ENCODE results near the gene MAGEC3.

The MAGEC3 gene

GRCh38 chrX:141917801-141918200, 79.7 kb downstream of the MAGEC3 start:
- no peak for TF ChIP-seq CTCF (IDR thresholded peaks at IDR 0.05; ENCODE audit: low read depth, low read length)
- H3K4me3 ChIP-seq (ENCODE audit: low read depth, low read length) = no peak overlapping the region

GRCh38 chrX:141924293-141924692, 86.2 kb downstream of the MAGEC3 start:
- TF ChIP-seq CTCF (IDR thresholded peaks at IDR 0.05; ENCODE audit: low read depth, low read length) = no peak
- no peak overlapping the region for H3K4me3 ChIP-seq (ENCODE audit: low read depth, low read length)

- TF ChIP-seq CTCF (IDR thresholded peaks at IDR 0.05; ENCODE audit: low read depth, low read length) = no peak
- H3K4me3 ChIP-seq (ENCODE audit: low read depth, low read length) = no peak overlapping the region
These were observed 90.3 kb downstream of the MAGEC3 start for GRCh38 chrX:141928432-141928831.

GRCh38 chrX:141934059-141934641, 96.0 kb downstream of the MAGEC3 start:
- TF ChIP-seq CTCF (IDR thresholded peaks at IDR 0.05; ENCODE audit: low read depth, low read length) = no peak
- H3K4me3 ChIP-seq (ENCODE audit: low read depth, low read length) = no peak overlapping the region

- no peak for TF ChIP-seq CTCF (IDR thresholded peaks at IDR 0.05; ENCODE audit: low read depth, low read length)
- no peak overlapping the region for H3K4me3 ChIP-seq (ENCODE audit: low read depth, low read length)
These were observed 97.5 kb downstream of the MAGEC3 start for GRCh38 chrX:141935645-141936044.

GRCh38 chrX:141936080-141936479, 98.0 kb downstream of the MAGEC3 start:
- TF ChIP-seq CTCF (IDR thresholded peaks at IDR 0.05; ENCODE audit: low read depth, low read length) = no peak
- no peak overlapping the region for H3K4me3 ChIP-seq (ENCODE audit: low read depth, low read length)

- no peak for TF ChIP-seq CTCF (IDR thresholded peaks at IDR 0.05; ENCODE audit: low read depth, low read length)
- no peak overlapping the region for H3K4me3 ChIP-seq (ENCODE audit: low read depth, low read length)
These were observed 103.1 kb downstream of the MAGEC3 start for GRCh38 chrX:141941234-141941633.
